CD14-positive monocyte (primary cell): ENCODE data around the gene RIPOR3. TPM values are rescaled to one million over a fixed set of nuclear protein-coding genes. Genes with fewer than 3 reads are reported as not detected.

Source experiments
- DNase-seq, 3 donors: peaks; one replicate each; pipeline ENCODE4 v3.0.0-alpha.2; 2011 to 2022
- H2AFZ ChIP-seq: 2 replicates; pipeline ENCODE4 v1.6.0; 2012; ENCODE audit warnings: mild to moderate bottlenecking, low read depth, low read length, inconsistent platforms; ENCODE audit not compliant: insufficient read depth, poor library complexity, severe bottlenecking
- H3K27ac ChIP-seq, 2 donors: 1 replicate in 1 of 2; 2 replicates in 1 of 2; pipeline ENCODE4 v1.5.1; 2012 to 2013; ENCODE audit warnings: low read length in 2 of 2, control low read depth in 1 of 2, inconsistent platforms in 1 of 2, low read depth in 1 of 2, mild to moderate bottlenecking in 1 of 2
- H3K27me3 ChIP-seq, 2 donors: one replicate each; pipeline versions ENCODE4 v1.6.0 to v1.6.1; 2011 to 2013; ENCODE audit warnings: low read length in 2 of 2; ENCODE audit not compliant: control insufficient read depth in 2 of 2, insufficient read depth in 2 of 2
- H3K36me3 ChIP-seq, 2 donors: replicated peaks in 1 of 2; 1 replicate in 1 of 2; 2 replicates in 1 of 2; pipeline versions ENCODE4 v1.5.1 to v1.6.1; 2012 to 2013; ENCODE audit warnings: low read length in 2 of 2, control low read depth in 1 of 2, inconsistent platforms in 1 of 2, mild to moderate bottlenecking in 1 of 2; ENCODE audit not compliant: insufficient read depth in 2 of 2, control insufficient read depth in 1 of 2
- H3K4me1 ChIP-seq, 2 donors: 1 replicate in 1 of 2; 2 replicates in 1 of 2; pipeline versions ENCODE4 v1.5.1 to v1.6.1; 2012 to 2013; ENCODE audit warnings: low read length in 2 of 2, control low read depth in 1 of 2, inconsistent platforms in 1 of 2, mild to moderate bottlenecking in 1 of 2, moderate library complexity in 1 of 2; ENCODE audit not compliant: insufficient read depth in 2 of 2, control insufficient read depth in 1 of 2
- H3K4me2 ChIP-seq: replicated peaks from 2 replicates; pipeline ENCODE3; 2012; ENCODE audit warnings: low read length, moderate library complexity, mild to moderate bottlenecking; ENCODE audit not compliant: poor library complexity, severe bottlenecking; ENCODE audit errors: extremely low read depth
- H3K4me3 ChIP-seq, 3 experiments: fragments of 200-600 bp in 1 of 3; sonication (generic) in 1 of 3; replicated peaks in 1 of 3; 1 replicate in 2 of 3; 2 replicates in 1 of 3; pipeline ENCODE4 v1.5.1; 2011 to 2013; ENCODE audit warnings: low read length in 3 of 3, mild to moderate bottlenecking in 3 of 3, control low read depth in 2 of 3, low read depth in 2 of 3, inconsistent platforms in 1 of 3, moderate library complexity in 1 of 3
- H3K79me2 ChIP-seq: 2 replicates; pipeline ENCODE4 v1.6.0; 2012; ENCODE audit warnings: mild to moderate bottlenecking, control low read depth, inconsistent platforms, low read length, moderate library complexity; ENCODE audit not compliant: insufficient read depth
- H3K9ac ChIP-seq: 2 replicates; pipeline ENCODE4 v1.6.0; 2017; ENCODE audit warnings: low read length, mild to moderate bottlenecking; ENCODE audit not compliant: insufficient read depth, poor library complexity, severe bottlenecking
- H3K9me3 ChIP-seq, 2 donors: replicated peaks in 1 of 2; 1 replicate in 1 of 2; 2 replicates in 1 of 2; pipeline versions ENCODE4 v1.5.1 to v1.6.1; 2012 to 2013; ENCODE audit warnings: low read length in 2 of 2, control low read depth in 1 of 2; ENCODE audit not compliant: control insufficient read depth in 1 of 2, insufficient read depth in 1 of 2
- H4K20me1 ChIP-seq: 2 replicates; pipeline ENCODE4 v1.6.0; 2012; ENCODE audit warnings: mild to moderate bottlenecking, low read length, control low read depth, moderate library complexity; ENCODE audit not compliant: insufficient read depth
- H3K27ac Mint-ChIP-seq, 7 donors: one replicate each; pipeline ENCODE4 v1.8.0; 2020; ENCODE audit warnings: mild to moderate bottlenecking in 7 of 7, mixed read lengths in 7 of 7, moderate library complexity in 6 of 7, inconsistent platforms in 2 of 7
- H3K27me3 Mint-ChIP-seq, 3 donors: one replicate each; pipeline ENCODE4 v1.8.0; 2021 to 2022; ENCODE audit warnings: low read depth in 3 of 3, mild to moderate bottlenecking in 3 of 3, mixed read lengths in 3 of 3, moderate library complexity in 3 of 3, inconsistent platforms in 1 of 3
- H3K36me3 Mint-ChIP-seq, 2 donors: one replicate each; pipeline ENCODE4 v1.8.0; 2020; ENCODE audit warnings: mixed read lengths in 2 of 2, inconsistent platforms in 1 of 2, mild to moderate bottlenecking in 1 of 2
- H3K4me1 Mint-ChIP-seq: one replicate; pipeline ENCODE4 v1.8.0; 2020; ENCODE audit warnings: mild to moderate bottlenecking, mixed read lengths
- H3K4me3 Mint-ChIP-seq, 2 donors: one replicate each; pipeline ENCODE4 v1.8.0; 2020; ENCODE audit warnings: mild to moderate bottlenecking in 2 of 2, mixed read lengths in 2 of 2, moderate library complexity in 1 of 2
- H3K9me3 Mint-ChIP-seq, 7 donors: one replicate each; pipeline ENCODE4 v1.8.0; 2020 to 2022; ENCODE audit warnings: mixed read lengths in 7 of 7, mild to moderate bottlenecking in 6 of 7, moderate library complexity in 6 of 7, inconsistent platforms in 2 of 7
- WGBS: methylation state at CpG from one replicate; pipeline ENCODE4 v1.1.5; 2013; ENCODE audit warnings: missing lambda C conversion rate; ENCODE audit not compliant: insufficient coverage; 5-methylcytosine and 5-hydroxymethylcytosine counted together
- intact Hi-C, 2 donors: fragments of 100-400 bp; cut with micrococcal nuclease; formaldehyde crosslinking; loops; one replicate each; pipeline versions ENCODE4 v1.15.0 to v1.15.1; 2023
- polyA plus RNA-seq, 3 donors: library from polyadenylated mRNA; depleted of rRNA in 1 of 3; unstranded in 2 of 3; stranded (reverse) in 1 of 3; fragments of 300-500 nt in 2 of 3; fragments of >200 nt in 1 of 3; fragmentation: Illumina TruSeq in 2 of 3; gene quantifications; 1 replicate in 2 of 3; 2 replicates in 1 of 3; pipeline ENCODE4 v1.2.3, GENCODE V29; 2012 to 2021
- TF ChIP-seq, protein P1 (sequence below): fragments of 200-600 bp; IDR thresholded peaks from one replicate; pipeline ENCODE4 v1.8.0; 2022; ENCODE audit warnings: antibody characterized with exemption, mild to moderate bottlenecking

Gene RIPOR3
- polyA plus RNA-seq, 3 donors = not detected

- Histone ChIP-seq H3K27ac (peak overlapping the region in 1 of 2 donors; percentile 48), H3K27me3 (no peaks in the 10 kb centered on the region), H4K20me1 (no peaks in the 10 kb centered on the region), H3K4me2 (peak overlapping the region; percentile 8), H3K4me1 (peaks cover 8 to 9% of the 10 kb centered on the region in 2 donors), H3K36me3 (no peaks in the 10 kb centered on the region), H3K9me3 (no peaks in the 10 kb centered on the region), H2AFZ (peak overlapping the region; percentile 65), H3K9ac (no peak overlapping the region), H3K79me2 (no peaks in the 10 kb centered on the region), H3K4me3 (no peak overlapping the region)
- peaks cover 3 to 26% (median 18%) of the 10 kb centered on the region in 3 donors for H3K27me3 Mint-ChIP-seq
- no peaks in the 10 kb centered on the region for H3K36me3 Mint-ChIP-seq
- H3K4me1 Mint-ChIP-seq = peaks cover 13% of the 10 kb centered on the region
- intact Hi-C loops = no loop called here
- TF ChIP-seq, protein P1, sequence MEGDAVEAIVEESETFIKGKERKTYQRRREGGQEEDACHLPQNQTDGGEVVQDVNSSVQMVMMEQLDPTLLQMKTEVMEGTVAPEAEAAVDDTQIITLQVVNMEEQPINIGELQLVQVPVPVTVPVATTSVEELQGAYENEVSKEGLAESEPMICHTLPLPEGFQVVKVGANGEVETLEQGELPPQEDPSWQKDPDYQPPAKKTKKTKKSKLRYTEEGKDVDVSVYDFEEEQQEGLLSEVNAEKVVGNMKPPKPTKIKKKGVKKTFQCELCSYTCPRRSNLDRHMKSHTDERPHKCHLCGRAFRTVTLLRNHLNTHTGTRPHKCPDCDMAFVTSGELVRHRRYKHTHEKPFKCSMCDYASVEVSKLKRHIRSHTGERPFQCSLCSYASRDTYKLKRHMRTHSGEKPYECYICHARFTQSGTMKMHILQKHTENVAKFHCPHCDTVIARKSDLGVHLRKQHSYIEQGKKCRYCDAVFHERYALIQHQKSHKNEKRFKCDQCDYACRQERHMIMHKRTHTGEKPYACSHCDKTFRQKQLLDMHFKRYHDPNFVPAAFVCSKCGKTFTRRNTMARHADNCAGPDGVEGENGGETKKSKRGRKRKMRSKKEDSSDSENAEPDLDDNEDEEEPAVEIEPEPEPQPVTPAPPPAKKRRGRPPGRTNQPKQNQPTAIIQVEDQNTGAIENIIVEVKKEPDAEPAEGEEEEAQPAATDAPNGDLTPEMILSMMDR = no peak
- DNase-seq = no peak
- 85% methylated on average over 5 of the region's 13 CpGs for WGBS
- peaks cover 0 to 4% (median 0%) of the 10 kb centered on the region in 7 donors for H3K9me3 Mint-ChIP-seq
- H3K27ac Mint-ChIP-seq = peak overlapping the region in 4 of 7 donors; percentile 0 to 86 (median 58)
- H3K4me3 Mint-ChIP-seq = no peak overlapping the region
Measured at GRCh38 chr20:50711113-50711825, 19.9 kb upstream of the RIPOR3 start.

DNA sequence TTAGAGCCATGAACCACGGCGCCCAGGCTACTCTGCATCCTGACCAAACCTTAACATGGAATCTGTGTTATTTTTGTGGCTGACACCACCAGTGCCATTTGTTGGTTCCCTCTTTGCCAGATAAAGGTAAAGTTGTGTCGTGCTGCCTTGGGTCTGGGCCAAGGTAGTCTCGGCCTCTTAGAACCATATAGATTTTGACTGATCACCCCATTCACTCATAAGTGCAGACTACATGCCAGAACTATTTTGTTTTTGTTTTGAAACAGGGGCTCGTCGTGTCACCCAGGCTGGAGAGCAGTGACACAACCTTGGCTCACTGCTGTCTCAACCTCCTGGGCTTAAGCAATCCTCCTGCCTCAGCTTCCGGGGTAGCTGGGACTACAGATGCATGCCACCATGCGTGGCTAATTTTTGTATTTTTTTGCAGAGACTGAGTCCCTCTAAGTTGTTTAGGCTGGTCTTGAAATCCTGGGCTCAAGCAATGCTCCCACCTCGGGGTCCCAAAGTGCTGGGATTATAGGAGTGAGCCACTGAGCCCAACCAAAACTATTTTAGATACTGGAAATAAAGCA lies 19.2 kb upstream of the RIPOR3 start:
- TF ChIP-seq, protein P1 = no peak
- Histone ChIP-seq H3K9me3 (no peaks in the 10 kb centered on the region), H3K4me3 (no peak overlapping the region), H2AFZ (peak overlapping the region; percentile 65), H3K4me2 (peak overlapping the region; percentile 8), H3K27ac (peak overlapping the region; percentile 23 to 48), H3K9ac (no peak overlapping the region), H3K4me1 (peaks cover 8 to 9% of the 10 kb centered on the region in 2 donors), H3K27me3 (peaks cover 0 to 3% of the 10 kb centered on the region in 2 donors), H4K20me1 (no peaks in the 10 kb centered on the region), H3K79me2 (no peaks in the 10 kb centered on the region), H3K36me3 (no peaks in the 10 kb centered on the region)
- H3K4me3 Mint-ChIP-seq = peak overlapping the region; percentile 10 to 43
- peaks cover 2 to 26% (median 21%) of the 10 kb centered on the region in 3 donors for H3K27me3 Mint-ChIP-seq
- DNase-seq = peak; percentile 29 to 49 (median 39)
- intact Hi-C loops = no loop called here
- H3K4me1 Mint-ChIP-seq = peaks cover 13% of the 10 kb centered on the region
- peak overlapping the region in 6 of 7 donors; percentile 61 to 86 (median 72) for H3K27ac Mint-ChIP-seq
- 81% methylated on average over 6 of the region's 9 CpGs for WGBS
- no peaks in the 10 kb centered on the region for H3K36me3 Mint-ChIP-seq
- peaks cover 0 to 4% (median 0%) of the 10 kb centered on the region in 7 donors for H3K9me3 Mint-ChIP-seq
